ENCODE measurements around the gene ARL2. TPM values are rescaled to one million over a fixed set of nuclear protein-coding genes. Genes with fewer than 3 reads are reported as not detected.
A peak's percentile ranks its signal among the peaks of the same experiment; 100 is the strongest.

The ARL2 gene
- polyA plus RNA-seq, 1 of the 3 experiments (the other 2 are of a cell fraction) = 252 TPM

- DNase-seq = no peak
- Histone ChIP-seq H3K27me3 (ENCODE audit: insufficient read depth) (no peaks in the 10 kb centered on the region), H3K79me2 (ENCODE audit: insufficient read depth) (peaks cover 30% of the 10 kb centered on the region), H3K9ac (no peak overlapping the region), H3K9me2 (no peaks in the 10 kb centered on the region), H3K4me3 (ENCODE audit: low read depth in 2 of 2, low read length in 1 of 2) (no peak overlapping the region), H3K27ac (ENCODE audit: low read depth in 2 of 2, low read length in 1 of 2) (no peak overlapping the region), H3K9me3 (no peaks in the 10 kb centered on the region), H3K4me2 (peak overlapping the region; percentile 93), H2AFZ (ENCODE audit: low read depth) (no peak overlapping the region), H3K4me1 (ENCODE audit: control insufficient read depth in 1 of 2, insufficient read depth in 2 of 2, low read depth in 1 of 2, low read length in 1 of 2) (peaks cover 5 to 7% of the 10 kb centered on the region in 2 experiments; a peak in 2 of 4 replicates), H3K36me3 (replicated peaks in 1 of 2; ENCODE audit: control insufficient read depth in 1 of 2, insufficient read depth in 2 of 2, low read length in 1 of 2) (peaks cover 8 to 21% of the 10 kb centered on the region in 2 experiments), H3F3A (replicated peaks; ENCODE audit: insufficient read depth) (peaks cover 12% of the 10 kb centered on the region), H4K20me1 (ENCODE audit: insufficient read depth) (no peaks in the 10 kb centered on the region)
- TF ChIP-seq NRF1 (IDR thresholded peaks at IDR 0.05; ENCODE audit: low read depth, low read length) = no peak
- no peak for TF ChIP-seq POLR2AphosphoS5 (IDR thresholded peaks at IDR 0.05; ENCODE audit: low read depth, low read length)
- TF ChIP-seq ZBTB33 (IDR thresholded peaks at IDR 0.05; ENCODE audit: borderline replicate concordance, low read depth) = no peak
- no peak for TF ChIP-seq SMC3 (IDR thresholded peaks at IDR 0.05; ENCODE audit: low read depth, low read length)
- TF ChIP-seq CTCF (IDR thresholded peaks at IDR 0.05) = no peak
- no peak for TF ChIP-seq REST (IDR thresholded peaks at IDR 0.05; ENCODE audit: low read depth, low read length)
- POLR2A ChIA-PET = no interaction called here
- CTCF ChIA-PET = interaction anchor here (1.3 kb wide), 1 partner anchor 32 kb away, joined by 3 read pairs; no protein-coding TSS in a partner anchor
- WGBS (ENCODE audit: low lambda C conversion rate) = 87% methylated on average over 6 of the region's 6 CpGs
These were observed 28.9 kb downstream of the ARL2 start for GRCh38 chr11:65042891-65043290.

GRCh38 chr11:65043881-65044501, 30.0 kb downstream of the ARL2 start:
- ChIA-PET CTCF (no interaction called here), POLR2A (no interaction called here)
- WGBS (ENCODE audit: low lambda C conversion rate) = 85% methylated on average over 7 of the region's 23 CpGs
- Histone ChIP-seq H3K36me3 (replicated peaks in 1 of 2; ENCODE audit: control insufficient read depth in 1 of 2, insufficient read depth in 2 of 2, low read length in 1 of 2) (peaks cover 8 to 13% of the 10 kb centered on the region in 2 experiments), H3K4me2 (no peak overlapping the region), H3K27ac (ENCODE audit: low read depth in 2 of 2, low read length in 1 of 2) (no peak overlapping the region), H3K4me3 (ENCODE audit: low read depth in 2 of 2, low read length in 1 of 2) (no peak overlapping the region), H3K9me3 (no peaks in the 10 kb centered on the region), H3K27me3 (ENCODE audit: insufficient read depth) (no peaks in the 10 kb centered on the region), H3K4me1 (ENCODE audit: control insufficient read depth in 1 of 2, insufficient read depth in 2 of 2, low read depth in 1 of 2, low read length in 1 of 2) (peaks cover 5 to 7% of the 10 kb centered on the region in 2 experiments; a peak in 2 of 4 replicates), H3K9ac (no peak overlapping the region), H2AFZ (ENCODE audit: low read depth) (no peak overlapping the region), H3K9me2 (no peaks in the 10 kb centered on the region), H4K20me1 (ENCODE audit: insufficient read depth) (no peaks in the 10 kb centered on the region), H3K79me2 (ENCODE audit: insufficient read depth) (peaks cover 30% of the 10 kb centered on the region), H3F3A (replicated peaks; ENCODE audit: insufficient read depth) (peaks cover 12% of the 10 kb centered on the region)
- no peak for DNase-seq
- TF ChIP-seq REST (IDR thresholded peaks at IDR 0.05; ENCODE audit: low read depth, low read length) (no peak), USF1 (IDR thresholded peaks at IDR 0.05; ENCODE audit: borderline replicate concordance, low read depth) (no peak), MAX (IDR thresholded peaks at IDR 0.05; ENCODE audit: low read depth) (no peak), GATA2 (CRISPR knock-in tag; IDR thresholded peaks at IDR 0.05) (no peak), NFIC (IDR thresholded peaks at IDR 0.05; ENCODE audit: borderline replicate concordance) (no peak), JUND (IDR thresholded peaks at IDR 0.05) (no peak), USF2 (IDR thresholded peaks at IDR 0.05; ENCODE audit: borderline replicate concordance, low read depth, low read length) (no peak)
